GM21423 (cell line): ENCODE measurements around the gene SPRN.
"Not testable (repeated sequence)": the region's sequence is repeated elsewhere in the genome, so short reads cannot be mapped to it uniquely, and the experiment has no call there.

Source experiments
- ATAC-seq: cut with Tn5 transposase; IDR thresholded peaks from one replicate; pipeline ENCODE4 v1.9.1; 2021; ENCODE audit warnings: mild to moderate bottlenecking, moderate library complexity; ENCODE audit not compliant: unreplicated experiment

The SPRN gene

DNA sequence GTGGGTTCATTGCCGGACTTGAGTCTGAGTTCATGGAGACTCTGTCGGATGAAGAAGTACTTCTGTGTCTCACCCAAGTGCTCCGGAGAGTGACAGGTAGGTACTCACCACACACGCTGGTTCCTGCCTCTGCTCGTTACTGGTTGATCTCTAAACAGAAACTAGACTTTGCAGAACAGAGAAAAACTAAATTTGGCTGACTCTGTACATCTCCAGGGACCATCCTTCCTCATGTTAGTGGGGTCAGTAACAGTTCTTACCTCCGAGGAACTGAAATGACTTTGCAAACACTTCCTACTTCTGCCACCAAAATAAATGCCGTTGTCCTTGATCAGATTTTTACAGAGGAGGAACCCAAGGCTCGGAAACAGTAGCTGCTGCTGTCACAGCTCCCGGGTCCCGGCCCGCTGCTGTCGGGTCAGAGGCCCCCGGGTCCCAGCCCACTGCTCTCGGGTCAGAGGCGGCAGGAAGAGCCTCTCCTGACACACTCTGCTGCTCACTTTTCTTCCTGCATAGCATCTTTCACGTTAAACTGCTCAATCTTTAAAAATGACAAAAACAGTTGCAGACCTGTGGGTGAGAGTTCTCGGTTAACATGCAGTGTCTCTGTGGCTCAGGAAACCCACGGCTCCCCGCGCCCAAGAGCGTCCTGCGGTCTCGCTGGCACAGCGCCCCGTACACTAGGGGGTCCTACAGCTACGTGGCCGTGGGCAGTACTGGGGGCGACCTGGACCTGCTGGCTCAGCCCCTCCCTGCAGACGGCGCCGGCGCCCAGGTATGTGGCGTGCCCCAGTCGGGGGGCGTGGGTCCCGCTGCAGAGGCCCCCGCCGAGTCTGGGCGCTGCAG is 35.2 kb downstream of the SPRN start:
- peak; percentile 76 for ATAC-seq

DNA sequence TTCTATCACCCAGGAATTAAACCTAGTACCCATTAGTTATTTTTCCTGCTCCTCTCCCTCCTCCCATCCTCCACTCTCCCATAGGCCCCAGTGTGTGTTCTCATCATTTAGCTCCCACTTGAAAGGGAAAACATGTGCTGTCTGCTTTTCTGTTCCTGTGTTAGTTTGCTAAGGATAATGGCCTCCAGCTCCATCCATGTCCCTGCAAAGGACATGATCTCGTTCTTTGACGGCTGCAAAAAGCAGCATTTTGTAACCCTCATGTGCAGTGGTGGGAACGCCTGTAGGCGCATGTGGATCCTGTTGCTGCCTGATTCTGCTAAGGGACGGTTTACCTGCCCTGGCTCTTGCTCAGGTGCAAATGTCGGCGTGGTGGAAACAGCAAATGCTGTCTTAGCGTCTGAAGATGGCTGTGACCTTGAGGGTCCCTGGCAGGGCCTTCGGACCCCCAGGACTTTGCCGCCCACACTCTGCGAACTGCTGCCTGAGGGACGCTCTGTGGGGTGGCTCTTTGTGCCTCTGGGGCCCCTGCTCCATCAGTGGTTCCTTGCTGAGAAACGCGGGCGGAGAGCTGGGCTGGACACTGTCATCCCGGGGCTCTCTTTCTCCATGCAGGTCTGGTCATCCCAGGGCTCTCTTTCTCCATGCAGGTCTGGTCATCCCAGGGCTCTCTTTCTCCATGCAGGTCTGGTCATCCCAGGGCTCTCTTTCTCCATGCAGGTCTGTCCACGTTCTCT is 36.0 kb downstream of the SPRN start:
- ATAC-seq = no peak

DNA sequence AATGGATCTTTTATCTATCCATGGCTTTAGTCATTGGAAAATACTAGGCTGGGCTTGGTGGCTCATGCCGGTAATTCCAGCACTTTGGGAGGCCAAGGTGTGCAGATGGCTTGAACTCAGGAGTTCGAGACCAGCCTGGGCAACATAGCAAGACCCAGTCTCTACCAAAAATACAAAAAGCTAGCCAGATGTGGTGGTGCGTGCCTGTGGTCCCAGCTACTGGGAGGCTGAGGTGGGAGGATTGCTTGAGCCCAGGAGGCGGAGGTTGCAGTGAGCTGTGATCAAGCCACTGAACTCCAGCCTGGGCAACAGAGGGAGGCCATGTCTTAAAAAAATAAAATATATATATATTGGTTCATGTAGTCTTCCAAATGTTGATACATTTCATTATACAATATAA is 37.5 kb downstream of the SPRN start:
- not testable (repeated sequence) for ATAC-seq

DNA sequence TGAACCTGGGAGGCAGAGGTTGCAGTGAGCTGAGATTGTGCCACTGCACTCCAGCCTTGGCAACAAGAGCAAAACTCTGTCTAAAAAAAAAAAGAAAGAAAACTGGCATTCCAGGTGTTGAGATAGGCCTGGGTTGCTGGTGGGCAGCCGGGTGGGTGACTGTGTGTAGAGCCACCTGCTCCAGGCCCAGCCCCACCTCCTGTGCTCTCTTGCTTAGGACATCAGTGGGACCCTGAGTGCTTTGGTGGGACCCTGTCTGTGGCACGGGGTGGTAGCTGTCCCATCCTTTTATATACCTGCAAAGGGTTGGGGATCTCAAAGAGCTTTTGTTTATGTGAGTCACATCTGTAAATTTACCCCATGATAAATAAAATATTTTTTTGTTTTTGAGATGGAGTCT is 39.2 kb downstream of the SPRN start:
- no peak for ATAC-seq

DNA sequence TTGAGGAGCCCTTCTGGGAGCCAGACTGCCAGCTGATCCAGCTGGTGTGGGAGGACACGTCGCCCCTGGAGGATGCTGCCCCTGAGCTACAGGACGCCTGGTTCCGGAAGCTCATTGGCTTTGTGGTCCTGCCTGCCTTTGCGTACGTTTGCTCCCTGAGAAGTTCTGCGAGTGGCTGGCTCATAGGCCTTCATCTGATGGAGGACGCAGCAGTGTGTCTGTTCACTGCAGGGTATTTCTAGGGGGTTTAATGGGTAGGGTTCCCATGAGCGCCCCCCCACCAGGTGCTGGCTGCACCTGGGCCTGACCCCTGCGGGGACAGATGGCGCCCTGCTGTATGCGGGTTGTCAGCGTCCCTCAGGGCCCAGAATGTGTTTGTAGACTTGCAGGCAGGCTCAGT is 40.4 kb downstream of the SPRN start:
- no peak for ATAC-seq

DNA sequence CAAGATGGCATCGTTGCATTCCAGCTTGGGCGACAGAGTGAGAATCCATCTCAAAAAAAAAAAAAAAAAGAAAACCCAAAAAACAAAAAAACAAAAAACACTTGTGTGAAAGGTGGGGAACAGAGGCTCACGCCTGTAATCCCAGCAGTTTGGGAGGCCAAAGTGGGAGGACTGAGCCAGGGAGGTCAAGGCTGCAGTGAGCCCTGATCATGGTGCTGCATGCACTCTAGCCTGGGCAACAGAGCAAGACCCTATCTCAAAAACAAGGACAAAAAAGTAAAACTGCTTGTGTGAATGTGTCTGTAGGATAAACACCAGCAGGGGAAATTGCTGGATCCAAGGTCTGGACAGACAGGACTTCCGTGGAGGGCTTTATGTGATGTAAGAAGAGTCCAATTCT is 40.9 kb downstream of the SPRN start:
- no peak for ATAC-seq

DNA sequence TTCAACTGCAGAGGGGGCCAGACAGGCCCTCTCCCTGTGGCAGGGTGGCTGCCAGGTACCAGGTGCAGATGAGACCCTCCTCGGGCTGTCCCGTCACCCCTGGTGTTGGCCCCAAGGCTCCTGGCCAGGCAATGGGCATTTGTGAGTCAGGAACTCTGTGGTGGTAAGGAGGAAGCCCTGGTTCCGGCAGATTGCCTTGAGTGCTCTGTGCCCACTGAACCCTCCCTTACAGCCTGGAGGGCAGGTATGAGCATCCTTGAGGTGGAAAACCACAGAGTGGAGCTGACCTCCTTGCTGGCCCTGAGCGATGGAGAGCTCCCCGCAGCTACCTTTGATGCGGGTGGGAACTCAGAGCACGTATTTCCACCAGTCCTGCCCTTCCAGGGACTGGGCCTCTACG is 43.4 kb downstream of the SPRN start:
- no peak for ATAC-seq

DNA sequence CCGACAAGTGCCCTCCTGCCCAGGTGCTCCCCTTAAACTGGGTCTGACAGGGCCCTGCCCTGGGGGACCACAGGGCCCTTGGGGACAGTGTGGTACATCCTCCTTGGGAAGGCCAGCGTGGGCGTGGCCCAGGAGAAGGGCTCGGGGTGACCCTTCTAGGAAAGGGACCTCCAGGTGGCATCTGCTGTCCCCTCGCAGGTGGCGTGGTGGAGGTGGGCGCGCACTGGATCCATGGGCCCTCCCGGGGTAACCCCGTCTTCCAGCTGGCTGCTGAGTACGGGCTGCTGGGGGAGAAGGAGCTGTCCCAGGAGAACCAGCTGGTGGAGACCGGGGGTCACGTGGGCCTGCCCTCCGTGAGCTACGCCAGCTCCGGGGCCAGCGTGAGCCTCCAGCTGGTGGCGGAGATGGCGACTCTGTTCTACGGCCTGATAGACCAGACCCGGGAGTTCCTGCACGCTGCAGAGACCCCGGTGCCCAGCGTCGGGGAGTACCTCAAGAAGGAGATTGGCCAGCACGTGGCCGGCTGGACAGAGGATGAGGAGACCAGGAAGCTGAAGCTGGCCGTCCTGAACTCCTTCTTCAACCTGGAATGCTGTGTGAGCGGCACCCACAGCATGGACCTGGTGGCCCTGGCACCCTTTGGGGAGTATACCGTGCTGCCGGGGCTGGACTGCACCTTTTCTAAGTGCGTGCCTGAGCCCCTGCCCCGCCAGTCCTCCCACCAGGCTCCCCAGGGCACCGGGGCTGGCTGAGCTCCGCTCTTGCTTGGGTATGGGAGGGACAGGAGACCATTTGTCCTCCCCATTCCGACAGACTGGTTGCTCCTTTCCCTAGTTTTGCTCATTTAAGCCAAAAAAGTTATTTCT is 44.4 kb downstream of the SPRN start:
- ATAC-seq = peak; percentile 7

DNA sequence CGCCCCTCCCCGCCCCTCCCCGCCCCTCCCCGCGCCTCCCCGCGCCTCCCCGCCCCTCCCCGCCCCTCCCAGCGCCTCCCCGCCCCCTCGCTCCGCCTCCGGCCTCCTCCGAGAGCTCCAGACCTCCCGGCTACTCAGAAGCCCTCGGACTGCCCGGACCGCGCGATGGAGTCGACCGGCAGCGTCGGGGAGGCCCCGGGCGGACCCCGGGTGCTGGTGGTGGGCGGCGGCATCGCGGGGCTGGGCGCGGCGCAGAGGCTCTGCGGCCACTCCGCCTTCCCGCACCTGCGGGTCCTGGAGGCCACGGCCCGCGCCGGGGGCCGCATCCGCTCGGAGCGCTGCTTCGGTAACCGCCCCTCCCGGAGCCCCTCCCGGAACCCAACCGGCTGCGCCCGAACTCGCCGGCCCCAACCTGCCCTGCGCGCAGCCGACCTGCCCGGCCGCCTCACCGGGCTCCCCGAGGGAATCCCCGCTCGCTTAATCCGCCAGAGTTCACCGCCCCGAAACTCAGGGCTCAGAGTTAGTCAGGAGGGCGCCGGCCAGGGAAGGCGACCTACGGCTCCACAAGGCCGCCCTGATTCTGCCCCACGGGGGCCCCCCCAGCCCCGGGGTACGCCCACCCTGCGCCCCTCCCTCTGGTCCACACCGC is 45.1 kb downstream of the SPRN start, which contains the start of gene PAOX:
Gene PAOX, plus strand, starts transcription at position 111 of the 649 bp plus-strand sequence. Its CDS starts 55 bp downstream, at position 166.
- peak; percentile 48 for ATAC-seq

DNA sequence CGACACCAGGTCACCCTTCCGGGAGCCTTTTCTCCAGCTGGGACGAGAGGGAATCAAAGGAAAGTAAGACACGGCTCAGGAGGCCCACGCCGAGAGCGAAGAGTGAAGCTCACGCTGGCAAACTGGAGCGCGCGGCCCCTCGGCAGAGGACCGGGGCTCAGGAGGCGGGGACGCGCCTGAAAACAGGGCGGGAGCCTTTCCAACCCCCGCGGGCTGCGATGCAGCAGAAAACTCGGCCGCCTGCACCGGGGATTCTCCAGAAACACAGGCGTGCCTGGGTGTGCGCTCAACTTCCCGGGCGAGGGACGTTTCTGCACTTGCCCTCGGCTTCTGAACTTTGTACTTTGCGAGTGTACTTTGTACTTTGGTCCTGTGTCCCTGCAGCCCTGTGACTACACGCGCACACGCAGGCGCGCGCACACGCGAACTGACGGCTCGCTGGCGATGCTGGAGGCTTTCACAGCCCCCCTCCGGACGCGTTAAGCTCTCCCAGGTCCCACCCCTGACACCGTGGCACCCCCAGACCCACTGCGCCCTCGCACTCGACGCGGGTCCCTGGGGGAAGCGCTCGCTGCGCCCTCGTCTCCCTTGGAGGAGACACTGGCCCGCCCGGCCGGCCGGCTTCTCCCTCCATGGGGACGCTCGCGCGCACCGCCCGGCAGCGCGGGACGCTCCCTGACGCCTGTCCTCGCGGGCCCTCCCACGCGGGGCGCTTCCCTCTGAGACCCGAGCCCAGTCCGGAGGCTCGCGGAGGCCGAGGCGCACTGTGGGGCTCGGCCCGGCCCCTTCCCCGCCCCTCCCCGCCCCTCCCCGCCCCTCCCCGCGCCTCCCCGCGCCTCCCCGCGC is 46.0 kb downstream of the SPRN start:
- ATAC-seq = peak; percentile 44

DNA sequence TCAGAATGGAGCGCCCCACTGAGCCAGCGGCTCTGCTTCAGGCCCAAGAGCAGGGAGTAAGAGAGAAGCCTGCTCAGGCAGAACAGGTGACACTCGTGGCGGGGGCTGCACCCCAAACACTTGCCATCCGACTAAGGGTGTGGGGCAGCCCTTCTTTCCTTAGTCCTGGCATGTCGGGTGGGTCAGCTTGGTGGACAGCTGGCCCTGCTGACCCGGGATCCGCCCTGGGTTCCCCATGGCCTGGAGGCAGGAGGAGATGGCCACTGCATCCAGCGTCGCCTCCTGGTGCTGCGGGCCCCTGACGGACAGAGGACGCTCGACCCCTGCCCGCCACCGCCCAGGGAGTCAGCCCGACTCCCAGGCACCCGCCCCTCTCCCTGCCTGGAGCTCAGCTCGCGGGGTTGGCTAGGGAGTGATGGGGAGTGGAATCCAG is 46.6 kb downstream of the SPRN start:
- no peak for ATAC-seq

DNA sequence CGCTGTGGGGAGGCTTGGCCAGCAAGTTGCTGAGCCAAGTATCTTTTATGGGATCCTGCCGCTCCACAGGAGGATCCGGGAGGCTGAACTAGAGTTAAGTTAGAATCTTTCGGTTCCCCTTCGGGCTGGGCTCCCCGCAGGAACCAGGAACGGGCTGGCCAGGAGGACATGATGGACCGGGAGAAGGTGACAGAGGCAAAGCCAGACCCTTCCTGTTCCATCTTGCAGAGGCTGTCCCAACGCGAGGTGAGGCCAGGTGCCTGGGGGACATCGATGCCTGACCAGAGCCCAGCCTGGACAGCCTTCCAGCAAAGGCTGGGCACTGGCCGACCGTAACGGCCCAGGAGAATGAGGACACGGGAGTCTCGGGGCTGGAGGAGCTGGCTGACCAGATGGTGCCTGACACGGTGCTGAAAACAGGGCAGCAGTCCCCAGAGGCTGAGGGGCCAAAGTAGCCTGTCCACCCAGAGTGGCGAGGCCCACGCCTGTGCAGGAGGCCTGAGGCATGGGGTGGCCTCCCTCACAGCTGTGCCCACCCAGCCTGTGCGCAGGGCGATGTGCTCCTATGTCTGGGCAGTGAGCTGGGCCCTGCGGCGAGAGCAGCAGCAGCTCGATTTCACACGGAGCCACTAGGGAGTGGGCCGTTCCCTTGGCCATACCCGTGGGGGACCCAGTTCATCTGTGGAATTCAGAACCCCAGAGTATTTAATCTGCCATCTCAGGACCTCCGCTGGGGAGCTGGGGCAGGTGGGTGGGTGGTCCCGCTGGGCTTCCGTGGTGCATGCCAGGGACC is 47.2 kb downstream of the SPRN start:
- no peak for ATAC-seq

DNA sequence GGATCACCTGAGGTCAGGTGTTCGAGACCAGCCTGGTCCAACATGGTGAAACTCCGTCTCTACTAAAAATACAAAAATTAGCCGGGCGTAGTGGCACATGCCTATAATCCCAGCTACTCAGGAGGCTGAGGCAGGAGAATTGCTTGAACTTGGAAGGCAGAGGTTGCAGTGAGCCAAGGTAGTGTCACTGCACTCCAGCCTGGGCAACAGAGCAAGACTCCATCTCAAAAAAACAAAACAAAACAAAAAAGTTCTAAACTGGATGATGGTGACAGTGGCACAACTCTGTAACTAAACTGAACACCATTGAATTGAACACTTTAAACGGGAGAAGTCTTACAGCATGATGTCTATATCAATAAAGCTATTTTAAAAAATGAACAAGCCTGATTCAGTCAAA is 48.2 kb downstream of the SPRN start:
- ATAC-seq = not testable (repeated sequence)

DNA sequence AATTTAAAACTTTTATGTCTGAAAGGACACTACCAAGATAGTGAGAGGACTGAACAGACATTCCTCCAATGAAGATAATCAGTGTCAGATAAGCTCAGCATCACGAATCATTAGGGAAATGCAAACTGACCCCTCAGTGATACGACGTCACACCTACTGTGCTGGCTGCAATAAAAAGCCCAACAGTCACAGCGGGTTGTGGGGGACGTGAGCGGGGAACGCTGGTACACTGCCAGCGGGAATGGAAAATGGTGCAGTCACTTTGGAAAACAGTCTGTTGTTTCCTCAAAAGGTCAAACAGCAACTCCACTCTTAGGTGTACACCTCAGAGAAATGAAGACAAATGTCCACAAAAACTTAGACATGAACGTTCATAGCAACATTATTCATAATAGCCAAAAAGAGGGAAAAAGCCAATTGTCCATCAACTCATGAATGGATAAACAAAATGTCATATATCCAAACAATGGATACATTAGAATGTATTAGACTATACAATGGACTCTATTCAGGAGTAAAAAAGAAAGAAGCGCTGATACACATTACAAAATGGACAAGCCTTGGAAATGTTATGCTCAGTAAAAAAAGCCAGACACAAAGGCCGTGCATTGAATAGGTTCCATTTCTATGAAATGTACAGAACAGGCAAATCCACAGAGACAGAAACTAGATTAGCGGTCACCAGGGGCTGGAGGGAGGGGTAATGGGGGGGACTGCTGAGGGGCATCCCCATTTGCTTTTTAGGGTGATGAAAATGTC is 48.9 kb downstream of the SPRN start:
- ATAC-seq = no peak

DNA sequence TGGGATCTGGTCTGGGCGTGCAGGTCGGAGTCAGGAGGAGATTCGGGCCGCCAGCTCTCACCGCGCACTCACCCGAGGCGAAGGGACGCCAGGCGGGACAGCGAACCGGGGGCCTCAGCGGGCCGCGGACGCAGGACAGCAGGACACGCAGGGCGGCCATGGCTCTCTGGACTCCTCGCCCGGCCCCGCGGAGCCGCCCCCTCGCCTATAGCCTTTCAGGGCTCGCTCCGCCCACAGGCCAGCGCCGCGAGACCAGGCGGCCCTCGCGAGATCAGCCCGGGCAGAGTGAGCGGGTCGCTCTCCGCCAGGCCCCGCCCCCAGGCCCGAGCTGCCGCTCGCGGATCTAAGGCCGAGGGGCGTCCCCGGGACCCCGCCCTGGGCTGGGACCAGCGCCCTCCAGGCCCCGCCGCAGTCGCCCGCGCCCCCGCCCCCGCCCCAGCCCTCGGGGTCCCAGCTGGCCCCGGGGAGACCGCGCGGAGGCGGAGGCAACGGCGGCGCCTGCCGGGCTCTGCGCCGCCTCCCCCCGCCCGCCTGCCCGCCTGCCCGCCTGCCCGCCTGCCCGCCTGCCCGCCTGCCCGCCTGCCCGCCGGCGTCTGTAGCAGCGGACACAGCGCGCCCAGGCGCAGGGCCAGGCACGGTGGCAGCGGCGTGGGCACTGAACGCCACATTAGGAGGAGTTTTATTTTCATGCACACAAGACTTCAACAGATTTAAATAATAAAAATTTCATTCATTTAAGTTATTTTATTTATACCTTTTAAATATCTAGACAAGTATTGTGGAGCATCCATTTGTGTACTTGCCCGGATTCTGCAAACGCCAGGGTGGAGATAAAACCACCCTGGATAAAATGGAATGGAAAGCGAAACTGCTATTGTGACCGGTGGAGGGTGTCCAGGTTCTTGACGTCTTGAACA is 51.0 kb downstream of the SPRN start, which contains the start of gene ECHS1:
Gene ECHS1, minus strand, starts transcription at position 181 of the 917 bp plus-strand sequence. Its CDS starts 21 bp downstream, at position 160.
- peak; percentile 97 for ATAC-seq

DNA sequence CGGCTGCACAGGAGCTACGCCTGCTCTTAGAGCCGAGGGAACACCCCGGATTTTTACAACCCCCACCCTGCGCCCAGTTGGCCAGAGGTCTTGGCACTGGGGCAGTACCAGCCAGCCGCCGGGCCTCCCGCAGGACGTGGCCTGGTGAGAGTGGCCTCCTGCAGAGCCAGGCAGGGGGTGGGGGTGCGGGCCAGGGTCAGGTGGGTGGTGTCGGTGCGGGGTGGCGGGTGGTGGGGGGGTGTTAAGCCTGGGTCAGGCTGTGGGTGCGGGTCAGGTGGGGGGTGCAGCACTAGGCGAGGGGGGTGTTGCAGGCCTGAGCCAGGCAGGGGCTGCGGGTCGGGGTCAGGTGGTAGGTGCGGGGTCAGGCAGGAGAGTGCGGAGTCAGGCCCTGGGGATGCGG is 51.9 kb downstream of the SPRN start:
- ATAC-seq = no peak
